ENCODE measurements around the gene TMEM147.

TMEM147 gene

DNA sequence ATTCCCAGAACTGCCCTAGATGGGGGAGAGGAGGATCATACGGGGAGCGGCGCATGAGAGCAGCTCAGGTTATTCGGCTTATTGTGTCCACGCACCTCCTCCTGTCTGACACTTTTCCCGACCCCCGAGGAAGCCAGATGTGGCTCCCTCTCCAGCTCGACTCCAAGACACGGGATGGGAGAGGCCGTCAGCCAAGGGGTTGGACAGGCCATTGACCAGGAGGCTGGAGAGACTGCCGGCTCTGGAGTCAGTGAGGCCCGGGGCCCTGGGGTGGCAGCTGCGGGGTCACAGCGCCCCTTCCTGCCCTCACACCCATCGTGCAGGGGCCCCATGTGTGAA lies 34.8 kb upstream of the TMEM147 start:
- Histone ChIP-seq H3K4me2 (ENCODE audit: low read depth, low read length, poor library complexity, severe bottlenecking) (no peak overlapping the region), H3F3A (ENCODE audit: insufficient read depth) (no peaks in the 10 kb centered on the region), H3K27ac (ENCODE audit: low read depth, low read length) (no peak overlapping the region), H3K9ac (ENCODE audit: low read length) (no peak overlapping the region), H3K79me2 (ENCODE audit: insufficient read depth, low read length) (no peaks in the 10 kb centered on the region), H2AFZ (ENCODE audit: low read depth, low read length, severe bottlenecking) (no peak overlapping the region), H3K9me3 (ENCODE audit: insufficient read depth, low read length) (no peaks in the 10 kb centered on the region), H4K20me1 (ENCODE audit: low read depth, low read length) (no peaks in the 10 kb centered on the region), H3K36me3 (ENCODE audit: low read length) (no peaks in the 10 kb centered on the region), H3K4me3 (ENCODE audit: insufficient read depth, low read length, poor library complexity, severe bottlenecking) (no peak overlapping the region), H3K9me2 (replicated peaks; ENCODE audit: insufficient read depth, low read length) (no peaks in the 10 kb centered on the region), H3K27me3 (ENCODE audit: low read length) (peaks cover 4% of the 10 kb centered on the region; the same call in 1 of the 2 replicates)
- TF ChIP-seq, protein P1, sequence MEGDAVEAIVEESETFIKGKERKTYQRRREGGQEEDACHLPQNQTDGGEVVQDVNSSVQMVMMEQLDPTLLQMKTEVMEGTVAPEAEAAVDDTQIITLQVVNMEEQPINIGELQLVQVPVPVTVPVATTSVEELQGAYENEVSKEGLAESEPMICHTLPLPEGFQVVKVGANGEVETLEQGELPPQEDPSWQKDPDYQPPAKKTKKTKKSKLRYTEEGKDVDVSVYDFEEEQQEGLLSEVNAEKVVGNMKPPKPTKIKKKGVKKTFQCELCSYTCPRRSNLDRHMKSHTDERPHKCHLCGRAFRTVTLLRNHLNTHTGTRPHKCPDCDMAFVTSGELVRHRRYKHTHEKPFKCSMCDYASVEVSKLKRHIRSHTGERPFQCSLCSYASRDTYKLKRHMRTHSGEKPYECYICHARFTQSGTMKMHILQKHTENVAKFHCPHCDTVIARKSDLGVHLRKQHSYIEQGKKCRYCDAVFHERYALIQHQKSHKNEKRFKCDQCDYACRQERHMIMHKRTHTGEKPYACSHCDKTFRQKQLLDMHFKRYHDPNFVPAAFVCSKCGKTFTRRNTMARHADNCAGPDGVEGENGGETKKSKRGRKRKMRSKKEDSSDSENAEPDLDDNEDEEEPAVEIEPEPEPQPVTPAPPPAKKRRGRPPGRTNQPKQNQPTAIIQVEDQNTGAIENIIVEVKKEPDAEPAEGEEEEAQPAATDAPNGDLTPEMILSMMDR (IDR thresholded peaks at IDR 0.05; ENCODE audit: insufficient read depth, low read length, poor library complexity, severe bottlenecking), result no peak
- no peak for TF ChIP-seq EZH2phosphoT487 (conservative IDR thresholded peaks at IDR 0.05; ENCODE audit: low read length)

DNA sequence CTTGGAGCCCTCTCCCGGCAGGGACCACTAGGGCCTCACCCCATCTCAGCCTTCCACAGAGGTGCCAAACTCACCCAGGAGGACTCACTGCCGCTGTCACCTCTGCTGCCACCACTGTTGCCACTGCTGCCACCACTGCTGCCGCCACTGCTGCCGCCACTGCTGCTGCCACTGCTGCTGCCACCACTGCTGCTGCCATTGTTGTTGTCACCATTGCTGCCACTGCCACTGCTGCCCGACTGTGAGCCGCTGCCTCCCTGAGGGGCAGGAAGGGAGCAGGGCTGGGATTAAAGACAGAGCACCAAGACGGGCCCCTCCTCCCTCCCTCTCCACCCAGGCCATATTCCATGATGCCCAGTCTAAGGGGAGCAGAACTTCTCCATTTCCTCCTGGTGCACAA lies 34.1 kb upstream of the TMEM147 start:
- Histone ChIP-seq H3K27ac (ENCODE audit: low read depth, low read length) (no peak overlapping the region), H3F3A (ENCODE audit: insufficient read depth) (no peaks in the 10 kb centered on the region), H3K9me3 (ENCODE audit: insufficient read depth, low read length) (no peaks in the 10 kb centered on the region), H3K36me3 (ENCODE audit: low read length) (no peaks in the 10 kb centered on the region), H3K9me2 (replicated peaks; ENCODE audit: insufficient read depth, low read length) (no peaks in the 10 kb centered on the region), H4K20me1 (ENCODE audit: low read depth, low read length) (no peaks in the 10 kb centered on the region), H3K79me2 (ENCODE audit: insufficient read depth, low read length) (no peaks in the 10 kb centered on the region), H3K4me3 (ENCODE audit: insufficient read depth, low read length, poor library complexity, severe bottlenecking) (no peak overlapping the region), H3K4me2 (ENCODE audit: low read depth, low read length, poor library complexity, severe bottlenecking) (no peak overlapping the region), H3K27me3 (ENCODE audit: low read length) (peaks cover 4% of the 10 kb centered on the region; the same call in 1 of the 2 replicates), H3K9ac (ENCODE audit: low read length) (no peak overlapping the region), H2AFZ (ENCODE audit: low read depth, low read length, severe bottlenecking) (no peak overlapping the region)
- TF ChIP-seq EZH2phosphoT487 (conservative IDR thresholded peaks at IDR 0.05; ENCODE audit: low read length), result no peak
- TF ChIP-seq, protein P1 (IDR thresholded peaks at IDR 0.05; ENCODE audit: insufficient read depth, low read length, poor library complexity, severe bottlenecking), result no peak

DNA sequence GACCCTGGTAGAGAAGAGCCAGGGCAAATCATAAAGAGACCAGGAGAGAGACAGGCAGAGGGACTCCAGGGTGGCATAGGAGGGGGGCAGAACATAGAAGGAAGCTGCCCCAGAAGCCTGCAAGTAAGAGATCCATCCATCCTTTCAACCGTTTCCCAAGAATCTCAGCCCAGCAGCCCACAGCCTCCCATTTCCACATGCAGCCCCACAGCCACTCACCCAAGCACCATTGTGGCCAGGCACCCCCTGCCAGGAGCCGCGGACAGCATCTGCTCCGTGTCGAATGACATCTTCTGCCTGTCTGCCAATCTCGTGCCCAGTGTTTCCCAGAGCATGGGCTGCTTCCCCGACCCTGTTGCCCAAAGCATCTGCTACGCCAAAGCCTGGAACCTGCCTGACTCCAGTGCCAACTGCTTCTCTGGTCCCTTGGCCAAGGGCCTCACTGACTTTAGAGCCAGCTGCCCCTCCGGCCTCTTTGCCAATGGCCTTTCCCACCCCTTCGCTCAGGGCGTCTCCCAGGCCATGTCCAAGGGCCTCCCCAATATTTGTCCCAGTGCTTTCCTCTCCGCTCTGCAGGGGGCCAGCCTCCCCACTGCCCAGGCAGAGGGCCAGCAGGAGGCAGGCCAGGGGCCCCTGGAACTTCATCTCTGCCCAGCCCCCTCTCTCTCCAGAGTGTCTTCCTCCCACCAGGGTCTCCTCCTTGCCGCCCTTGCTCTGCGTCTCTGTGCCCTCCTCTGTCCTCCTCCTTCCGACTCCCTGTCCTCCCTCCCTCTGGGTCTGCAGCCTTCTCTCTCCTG lies 32.4 kb upstream of the TMEM147 start:
- H3K9ac ChIP-seq (ENCODE audit: low read length), result no peak overlapping the region
- H3K36me3 ChIP-seq (ENCODE audit: low read length), result no peaks in the 10 kb centered on the region
- H3F3A ChIP-seq (ENCODE audit: insufficient read depth), result no peaks in the 10 kb centered on the region
- TF ChIP-seq EZH2phosphoT487 (conservative IDR thresholded peaks at IDR 0.05; ENCODE audit: low read length), result no peak
- TF ChIP-seq, protein P1 (IDR thresholded peaks at IDR 0.05; ENCODE audit: insufficient read depth, low read length, poor library complexity, severe bottlenecking), result no peak
- H3K9me2 ChIP-seq (replicated peaks; ENCODE audit: insufficient read depth, low read length), result no peaks in the 10 kb centered on the region
- H3K27me3 ChIP-seq (ENCODE audit: low read length), result no peaks in the 10 kb centered on the region
- no peak overlapping the region for H2AFZ ChIP-seq (ENCODE audit: low read depth, low read length, severe bottlenecking)
- H3K4me3 ChIP-seq (ENCODE audit: insufficient read depth, low read length, poor library complexity, severe bottlenecking), result no peak overlapping the region
- no peaks in the 10 kb centered on the region for H3K79me2 ChIP-seq (ENCODE audit: insufficient read depth, low read length)
- H3K4me2 ChIP-seq (ENCODE audit: low read depth, low read length, poor library complexity, severe bottlenecking), result no peak overlapping the region
- no peak overlapping the region for H3K27ac ChIP-seq (ENCODE audit: low read depth, low read length)
- no peaks in the 10 kb centered on the region for H3K9me3 ChIP-seq (ENCODE audit: insufficient read depth, low read length)
- H4K20me1 ChIP-seq (ENCODE audit: low read depth, low read length), result no peaks in the 10 kb centered on the region
